Stimulated activated CD4-positive, alpha-beta T cell treated with anti-CD3 and anti-CD28 coated beads, TNF-alpha, amount 100 ng/mL, for 48 hours (primary cell): Measurements from ENCODE around the gene ZNF227.
A peak's percentile ranks its signal among the peaks of the same experiment; 100 is the strongest.
"Not testable (repeated sequence)": the region's sequence is repeated elsewhere in the genome, so short reads cannot be mapped to it uniquely, and the experiment has no call there.

Experiments used
- DNase-seq, 3 donors: peaks; one replicate each; pipeline ENCODE4 v3.0.0-alpha.2; 2020; ENCODE audit warnings: low read depth in 3 of 3

Gene ZNF227

DNA sequence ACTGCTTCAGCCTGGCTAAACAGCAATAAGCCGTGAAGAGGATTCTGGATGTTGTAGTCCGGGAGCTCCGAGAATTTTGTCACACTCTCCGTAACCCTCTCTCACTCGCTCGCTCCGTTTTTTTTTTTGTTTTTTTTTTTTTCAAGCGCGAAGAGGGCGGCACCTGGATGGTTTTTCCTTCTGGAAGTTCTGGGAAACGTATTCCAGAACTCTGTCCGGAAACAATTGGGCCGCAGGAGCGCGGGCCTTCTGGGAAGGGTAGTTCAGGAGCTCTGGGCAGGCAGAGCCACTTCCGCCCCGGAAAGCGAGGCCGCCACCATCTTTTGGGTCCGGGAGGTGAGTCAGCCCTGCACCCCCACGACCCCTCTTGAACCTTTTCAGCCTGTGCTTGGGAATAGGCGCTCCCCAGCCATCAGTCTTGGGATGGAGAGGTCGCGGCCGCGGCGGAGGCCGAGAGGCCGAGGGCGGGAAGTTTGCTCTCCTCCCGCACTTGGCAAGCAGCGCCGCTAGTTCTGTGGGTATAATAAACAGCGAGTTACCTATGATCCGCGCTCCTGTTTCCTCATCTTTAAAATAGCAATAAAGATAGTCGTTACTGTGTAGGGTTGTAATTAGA is at the start of gene ZNF227:
Gene ZNF227, plus strand, starts transcription at position 283 of the 616 bp plus-strand sequence. CDS start 5,261 bp downstream, outside the sequence.
- DNase-seq: peak; percentile 59 to 72 (median 60)

DNA sequence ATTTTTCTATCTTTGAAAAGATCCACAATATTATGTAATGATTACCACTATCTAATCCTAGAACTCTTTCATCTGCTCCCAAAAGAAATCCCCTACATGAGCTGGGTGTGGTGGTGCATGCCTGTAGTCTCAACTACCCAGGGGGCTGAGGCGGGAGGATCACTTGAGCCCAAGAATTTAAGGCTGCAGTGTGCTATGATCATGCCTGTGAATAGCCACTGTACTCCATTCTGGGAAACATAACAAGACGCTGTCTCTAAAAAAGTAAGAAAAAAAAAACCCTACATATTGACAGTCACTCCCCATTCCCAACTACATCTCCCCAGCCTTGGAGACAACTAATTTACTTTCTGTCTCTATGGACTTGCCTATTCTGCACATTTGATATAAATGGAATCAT is 48.5 kb upstream of the ZNF227 start:
- DNase-seq: no peak

DNA sequence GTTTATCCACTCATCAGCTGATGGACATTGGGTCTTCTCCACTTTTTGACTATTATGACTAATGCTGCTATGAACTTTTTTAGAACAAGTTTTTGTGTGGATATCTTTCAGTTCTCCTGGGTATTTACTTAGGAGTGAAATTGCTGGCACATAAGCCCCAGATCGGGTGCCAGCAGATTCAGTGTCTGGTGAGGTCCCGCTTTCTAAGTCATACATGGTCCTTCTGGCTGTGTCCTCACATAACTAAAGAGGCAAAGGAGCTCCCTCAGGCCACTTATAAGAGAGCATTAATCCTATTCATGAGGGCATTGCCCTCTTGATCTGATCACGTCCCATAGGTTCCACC is 48.0 kb upstream of the ZNF227 start:
- DNase-seq: no peak

GRCh38 chr19:44164673-44165512 is 47.4 kb upstream of the ZNF227 start, which contains the start of gene ZNF226:
TSS of gene ZNF226 (plus strand) at chr19:44165100. CDS start at chr19:44170081, 4,981 bp downstream.
- peak; percentile 72 to 79 (median 72) for DNase-seq

DNA sequence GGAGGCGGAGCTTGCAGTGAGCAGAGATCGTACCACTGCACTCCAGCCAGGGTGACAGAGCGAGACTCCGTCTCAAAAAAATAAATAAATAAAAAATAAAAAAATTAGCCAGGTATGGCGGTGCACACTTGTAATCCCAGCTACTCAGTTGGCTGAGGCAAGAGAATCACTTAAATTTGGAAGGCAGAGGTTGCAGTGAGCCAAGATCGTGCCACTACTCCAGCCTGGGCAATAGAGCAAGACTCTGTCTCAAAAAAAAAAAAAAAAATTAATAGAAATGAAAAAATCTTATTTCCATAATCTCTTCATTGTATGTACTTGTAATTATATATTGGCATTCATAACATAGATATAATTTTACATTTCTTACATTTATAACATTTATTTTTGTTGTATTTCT is 41.7 kb upstream of the ZNF227 start:
- not testable (repeated sequence) for DNase-seq

GRCh38 chr19:44176590-44176989 is 35.7 kb upstream of the ZNF227 start:
- no peak for DNase-seq

- no peak for DNase-seq
Measured at GRCh38 chr19:44180968-44181367, 31.4 kb upstream of the ZNF227 start.

DNA sequence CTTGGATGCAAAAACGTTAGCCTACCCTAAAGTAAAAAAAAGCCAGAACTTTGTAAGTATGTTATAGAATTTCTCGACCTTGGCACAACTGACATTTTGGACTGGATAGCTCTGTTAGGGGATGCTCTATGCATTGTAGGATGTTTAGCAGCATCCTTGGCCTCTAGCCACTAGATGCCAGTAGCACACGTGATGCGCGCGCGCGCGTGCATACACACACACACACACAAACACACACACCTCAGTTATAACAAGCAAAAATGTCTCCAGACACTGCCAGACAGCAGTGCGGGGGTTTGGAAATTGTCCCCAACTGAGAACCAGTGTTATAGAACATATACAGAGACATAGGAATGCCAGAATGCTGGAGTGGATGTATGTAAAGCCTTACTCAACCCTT is 30.2 kb upstream of the ZNF227 start:
- DNase-seq: no peak

DNA sequence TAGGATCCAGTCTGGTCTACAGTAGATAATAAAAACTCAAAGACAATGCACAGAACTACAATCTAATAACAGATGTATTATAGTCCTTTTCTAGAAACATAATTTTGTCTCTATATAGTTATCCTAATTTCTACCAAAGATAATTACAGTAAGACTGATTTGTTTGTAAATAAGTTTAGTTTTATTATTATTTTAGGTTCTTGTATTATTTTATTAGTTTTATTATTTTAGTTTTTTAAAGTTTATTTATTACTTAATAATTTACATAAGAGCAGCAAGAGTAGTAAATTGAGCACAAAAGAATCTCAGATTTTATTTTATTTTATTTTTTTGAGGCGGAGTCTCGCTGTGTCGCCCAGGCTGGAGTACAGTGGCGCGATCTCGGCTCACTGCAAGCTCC is 22.3 kb upstream of the ZNF227 start:
- no peak for DNase-seq

DNA sequence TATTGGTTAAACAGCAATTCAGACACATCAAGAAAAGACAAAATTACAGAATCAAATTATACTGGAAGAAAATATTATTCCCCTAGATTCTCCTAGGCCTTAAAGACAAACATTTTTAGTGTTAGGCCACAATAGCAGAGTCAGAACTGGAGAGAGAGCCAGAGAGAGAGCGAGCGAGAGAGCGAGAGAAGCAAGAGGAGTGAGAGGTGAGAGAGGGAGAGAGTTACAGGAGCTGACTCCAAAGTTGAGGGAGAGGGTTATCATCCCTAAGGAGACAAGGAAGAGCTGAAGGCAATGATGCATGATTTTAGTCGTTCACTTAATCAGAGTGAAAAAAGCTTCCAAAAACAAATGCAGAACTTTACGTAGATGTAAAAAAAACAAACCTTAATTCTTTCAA is 20.2 kb upstream of the ZNF227 start:
- DNase-seq: no peak

DNA sequence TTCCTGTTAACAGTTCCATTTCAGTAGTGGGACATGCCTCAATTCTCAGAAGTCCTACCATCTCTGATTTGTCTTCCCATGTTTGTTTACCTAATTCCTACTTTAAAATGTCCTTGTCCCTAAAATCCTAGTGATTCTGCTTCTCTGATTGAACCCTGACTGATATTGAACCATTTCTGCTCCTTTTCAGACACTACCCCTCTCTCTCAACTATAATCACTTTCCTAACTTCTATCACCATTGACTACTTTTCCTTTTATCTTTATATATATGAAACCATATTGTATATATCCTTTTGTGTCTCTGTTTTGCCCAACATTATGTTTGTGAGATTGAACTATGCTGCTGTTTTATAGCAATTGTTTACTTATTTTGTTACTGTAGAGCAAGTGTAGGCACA is 15.6 kb upstream of the ZNF227 start:
- no peak for DNase-seq

DNA sequence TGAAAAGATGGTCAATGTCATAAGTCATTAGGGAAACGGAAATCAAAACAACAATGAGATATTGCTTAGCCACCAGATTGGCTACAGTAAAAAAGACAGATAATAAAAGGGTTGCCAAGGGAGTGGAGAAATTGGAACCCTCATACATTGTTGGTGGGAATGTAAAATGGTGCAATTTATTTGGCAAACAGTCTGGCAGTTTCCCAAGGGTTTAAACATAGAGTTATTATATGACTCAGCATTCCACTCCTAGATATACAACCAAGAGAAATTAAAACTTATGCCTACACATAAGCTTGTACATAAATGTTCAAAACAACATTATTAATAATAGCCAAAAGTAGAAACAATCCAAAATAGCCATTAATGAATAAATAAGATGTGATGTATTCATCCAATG is 9.9 kb upstream of the ZNF227 start:
- no peak for DNase-seq

DNA sequence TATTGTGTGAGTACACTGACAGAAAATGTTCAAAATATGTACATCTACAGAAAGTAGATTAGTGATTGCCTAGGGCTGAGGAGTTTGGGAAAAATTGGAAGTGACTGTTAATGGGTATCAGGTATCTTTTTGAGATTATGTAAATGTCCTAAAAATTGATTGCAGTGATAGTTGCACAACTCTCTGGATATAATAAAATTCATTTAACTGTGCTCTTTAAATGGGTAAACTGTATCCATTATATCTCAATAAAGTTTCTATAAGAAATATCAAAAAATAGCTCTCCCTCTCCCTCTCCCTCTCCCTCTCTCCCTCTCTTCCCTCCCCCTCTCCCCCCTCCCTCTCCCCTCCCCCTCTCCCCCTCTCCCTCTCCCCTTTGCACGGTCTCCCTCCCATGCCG is 9.4 kb upstream of the ZNF227 start:
- DNase-seq: no peak

DNA sequence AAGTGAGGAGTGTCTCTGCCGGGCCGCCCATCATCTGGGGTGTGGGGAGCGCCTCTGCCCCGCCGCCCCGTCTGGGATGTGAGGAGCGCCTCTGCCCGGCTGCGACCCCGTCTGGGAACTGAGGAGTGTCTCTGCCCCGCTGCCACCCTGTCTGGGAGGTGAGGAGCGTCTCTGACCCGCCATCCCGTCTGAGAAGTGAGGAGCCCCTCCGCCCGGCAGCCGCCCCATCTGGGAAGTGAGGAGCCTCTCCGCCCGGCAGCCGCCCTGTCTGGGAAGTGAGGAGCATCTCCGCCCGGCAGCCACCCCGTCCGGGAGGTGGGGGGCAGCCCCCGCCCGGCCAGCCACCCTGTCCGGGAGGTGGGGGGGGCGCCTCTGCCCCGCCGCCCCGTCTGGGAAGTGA is 8.5 kb upstream of the ZNF227 start:
- not testable (repeated sequence) for DNase-seq

DNA sequence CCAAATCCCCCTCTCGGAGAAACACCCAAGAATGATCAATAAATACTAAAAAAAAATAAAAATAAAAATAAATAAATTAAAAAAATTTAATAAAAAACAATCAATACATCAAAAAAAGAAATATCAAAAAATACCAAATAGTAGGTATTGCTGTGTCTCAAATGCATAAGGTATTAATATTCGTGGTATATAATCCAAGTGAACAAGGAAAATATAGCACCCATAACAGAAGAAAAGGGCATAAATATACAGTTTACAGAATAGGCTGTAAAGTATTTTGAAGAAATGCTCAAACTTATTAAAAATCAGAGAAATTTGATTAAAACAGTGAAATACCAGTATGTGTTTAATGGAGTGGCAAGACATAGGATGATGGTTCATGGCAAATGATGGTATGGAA is 7.6 kb upstream of the ZNF227 start:
- no peak for DNase-seq

DNA sequence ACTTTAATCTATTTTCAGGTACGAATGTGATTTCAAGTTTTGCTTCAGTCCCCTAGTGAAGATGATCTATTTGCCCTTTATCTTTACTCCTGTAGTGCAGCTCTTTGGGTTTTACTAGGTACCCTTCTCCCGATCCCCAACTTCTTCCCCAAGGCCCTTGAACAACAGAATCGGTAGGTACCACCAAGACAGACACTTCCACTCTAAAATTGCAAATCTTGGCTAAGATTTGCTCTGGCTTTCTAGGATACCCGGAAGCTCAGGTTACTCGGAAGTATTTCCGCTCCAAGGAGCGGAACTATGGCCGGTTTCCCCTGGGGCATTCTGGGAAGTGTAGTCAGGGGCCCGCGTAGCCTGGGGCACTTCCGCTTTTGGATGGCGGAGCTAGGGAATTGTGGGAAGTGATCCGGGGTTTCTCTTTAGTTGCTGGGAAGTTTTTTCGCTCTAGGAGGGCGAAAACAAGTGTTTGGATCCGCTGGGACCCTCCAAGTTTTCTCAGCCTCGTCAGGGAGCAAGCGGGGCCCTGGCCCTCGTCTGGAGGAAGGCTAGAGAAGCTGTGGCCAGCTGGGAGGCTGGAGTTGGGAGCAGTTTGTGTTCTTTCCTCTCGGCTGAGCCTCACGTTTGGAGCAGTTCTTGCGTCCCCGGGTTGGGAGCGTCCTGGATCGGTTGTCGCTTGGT is 5.1 kb upstream of the ZNF227 start:
- peak; percentile 60 to 73 (median 67) for DNase-seq

DNA sequence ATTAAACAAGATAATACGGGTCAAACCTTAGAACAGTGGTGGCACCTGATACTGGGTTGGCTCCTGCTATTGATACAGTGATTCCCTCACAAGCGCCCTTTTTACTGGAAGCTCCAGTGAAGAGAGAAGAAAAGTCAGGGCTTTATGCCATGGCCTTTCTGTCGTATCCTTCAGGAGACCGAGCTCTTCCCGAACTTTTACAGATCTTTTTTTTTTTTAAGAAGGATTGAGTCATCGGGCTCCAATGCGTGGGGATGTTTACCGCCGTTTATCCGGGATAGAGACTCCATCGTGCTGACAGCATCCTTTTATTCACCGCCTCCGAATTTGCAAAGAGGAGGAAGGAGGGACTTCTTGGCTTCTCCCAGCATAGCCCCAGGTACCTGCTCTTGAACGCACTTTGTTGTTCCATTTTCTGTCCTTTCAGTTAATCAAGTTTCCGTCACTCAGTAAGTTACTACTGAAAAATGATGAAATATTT is 574 bp downstream of the ZNF227 start:
- no peak for DNase-seq

DNA sequence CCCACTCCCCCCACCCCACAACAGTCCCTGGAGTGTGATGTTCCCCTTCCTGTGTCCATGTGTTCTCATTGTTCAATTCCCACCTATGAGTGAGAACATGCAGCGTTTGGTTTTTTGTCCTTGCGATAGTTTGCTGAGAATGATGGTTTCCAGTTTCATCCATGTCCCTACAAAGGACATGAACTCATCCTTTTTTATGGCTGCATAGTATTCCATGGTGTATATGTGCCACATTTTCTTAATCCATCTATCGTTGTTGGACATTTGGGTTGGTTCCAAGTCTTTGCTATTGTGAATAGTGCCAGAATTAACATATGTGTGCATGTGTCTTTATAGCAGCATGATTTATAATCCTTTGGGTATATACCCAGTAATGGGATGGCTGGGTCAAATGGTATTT is 7.6 kb downstream of the ZNF227 start:
- DNase-seq: not testable (repeated sequence)

GRCh38 chr19:44220761-44221160 is 8.4 kb downstream of the ZNF227 start:
- DNase-seq: not testable (repeated sequence)

- not testable (repeated sequence) for DNase-seq
Measured at GRCh38 chr19:44221291-44221690, 9.0 kb downstream of the ZNF227 start.

DNA sequence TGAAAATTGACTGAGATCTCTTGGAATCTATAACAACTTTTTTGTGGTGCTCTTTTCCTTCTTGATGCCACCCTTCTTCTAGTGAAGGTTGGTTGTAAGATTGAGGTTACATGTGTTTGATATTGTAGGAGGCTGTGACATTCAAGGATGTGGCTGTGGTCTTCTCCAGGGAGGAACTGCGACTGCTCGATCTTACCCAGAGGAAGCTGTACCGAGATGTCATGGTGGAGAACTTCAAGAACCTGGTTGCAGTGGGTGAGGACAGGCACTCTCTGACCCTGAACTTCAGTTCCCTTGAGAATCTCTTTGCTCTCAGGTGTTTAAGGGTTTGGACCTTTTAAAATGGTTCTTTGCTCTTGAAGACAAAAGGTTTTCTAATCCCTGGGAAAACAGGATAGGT is 16.0 kb downstream of the ZNF227 start:
- DNase-seq: no peak

GRCh38 chr19:44232867-44233266 is 20.5 kb downstream of the ZNF227 start:
- DNase-seq: no peak

DNA sequence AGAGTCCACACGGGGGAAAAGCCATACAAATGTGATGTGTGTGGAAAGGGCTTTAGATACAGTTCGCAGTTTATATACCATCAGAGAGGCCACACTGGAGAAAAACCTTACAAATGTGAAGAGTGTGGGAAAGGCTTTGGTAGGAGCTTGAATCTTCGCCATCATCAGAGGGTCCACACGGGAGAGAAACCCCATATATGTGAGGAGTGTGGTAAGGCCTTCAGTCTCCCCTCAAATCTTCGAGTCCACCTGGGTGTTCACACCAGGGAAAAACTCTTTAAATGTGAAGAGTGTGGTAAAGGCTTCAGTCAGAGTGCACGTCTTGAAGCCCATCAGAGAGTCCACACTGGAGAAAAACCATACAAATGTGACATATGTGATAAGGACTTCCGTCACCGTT is 24.1 kb downstream of the ZNF227 start:
- no peak for DNase-seq
